Breast epithelium (tissue), 4 donors: ENCODE data around the gene AHDC1. TPM values are rescaled to one million over a fixed set of nuclear protein-coding genes. Genes with fewer than 3 reads are reported as not detected.

ENCODE experiments used
- DNase-seq, 2 donors: peaks; one replicate each; pipeline ENCODE4 v3.0.0-alpha.2; 2019; ENCODE audit warnings: low spot score in 2 of 2
- H3K27ac ChIP-seq, 2 donors: fragments of 200-600 bp; sonication (generic) in 1 of 2; one replicate each; pipeline ENCODE4 v1.5.1; 2016 to 2019; ENCODE audit warnings: mild to moderate bottlenecking in 1 of 2
- H3K27me3 ChIP-seq, 2 donors: fragments of 200-600 bp; sonication (generic) in 1 of 2; one replicate each; pipeline versions ENCODE4 v1.5.1 to v1.6.0; 2017 to 2019; ENCODE audit warnings: control low read depth in 1 of 2, mild to moderate bottlenecking in 1 of 2
- H3K36me3 ChIP-seq: fragments of 200-600 bp; one replicate; pipeline ENCODE4 v1.5.1; 2019
- H3K4me1 ChIP-seq, 2 donors: fragments of 200-600 bp; sonication (generic); one replicate each; pipeline ENCODE4 v1.5.1; 2016 to 2019; ENCODE audit warnings: control low read depth in 1 of 2
- H3K4me3 ChIP-seq, 3 donors: fragments of 200-600 bp; sonication (generic); 1 replicate in 2 of 3; 2 replicates in 1 of 3; pipeline ENCODE4 v1.5.1; 2016 to 2019; ENCODE audit warnings: mild to moderate bottlenecking in 3 of 3, moderate library complexity in 2 of 3
- H3K9me3 ChIP-seq, 2 donors: fragments of 200-600 bp; sonication (generic) in 1 of 2; one replicate each; pipeline ENCODE4 v1.5.1; 2016 to 2019; ENCODE audit warnings: control low read depth in 1 of 2
- CTCF ChIP-seq, 3 donors: fragments of 450-650 bp; IDR thresholded peaks; one replicate each; pipeline ENCODE4 v1.5.1; 2016 to 2017; ENCODE audit warnings: antibody characterized with exemption in 3 of 3, mild to moderate bottlenecking in 3 of 3, moderate library complexity in 3 of 3
- POLR2A ChIP-seq: fragments of 450-650 bp; IDR thresholded peaks from one replicate; pipeline ENCODE4 v1.6.1; 2016; ENCODE audit warnings: antibody characterized with exemption, mild to moderate bottlenecking, moderate library complexity
- POLR2AphosphoS5 ChIP-seq, 3 donors: sonication (generic); formaldehyde crosslinking; IDR thresholded peaks; one replicate each; pipeline ENCODE4 v1.6.1; 2017; ENCODE audit warnings: antibody characterized with exemption in 3 of 3
- intact Hi-C: fragments of 100-400 bp; cut with DNase I; formaldehyde crosslinking; loops from one replicate; pipeline ENCODE4 v1.15.1; 2023; ENCODE audit warnings: low total_unique reads
- total RNA-seq, 3 donors: library from RNA; depleted of rRNA; stranded (reverse); fragments of >200 nt; gene quantifications; one replicate each; pipeline ENCODE4 v1.1.0, GENCODE V29; 2016

Gene AHDC1
- total RNA-seq, 3 donors from 2014 or later, result 10.7 to 17.1 (median 15.4) TPM

- no peaks in the 10 kb centered on the region for H3K4me1 ChIP-seq
- H3K9me3 ChIP-seq, result no peaks in the 10 kb centered on the region
- TF ChIP-seq POLR2A (no peak), CTCF (IDR thresholded peaks at IDR 0.05) (no peak), POLR2AphosphoS5 (IDR thresholded peaks at IDR 0.05) (no peak)
- H3K27ac ChIP-seq, result peak overlapping the region; percentile 7 to 36
- no peak for DNase-seq
- no peaks in the 10 kb centered on the region for H3K36me3 ChIP-seq
- intact Hi-C loops, result no loop called here
- no peaks in the 10 kb centered on the region for H3K27me3 ChIP-seq
- no peak overlapping the region for H3K4me3 ChIP-seq
These were observed 20.5 kb downstream of the AHDC1 start for GRCh38 chr1:27583479-27583878.

- TF ChIP-seq CTCF (IDR thresholded peaks at IDR 0.05) (no peak), POLR2AphosphoS5 (IDR thresholded peaks at IDR 0.05) (peak in 1 of 3 donors; percentile 56)
- Histone ChIP-seq H3K36me3 (no peaks in the 10 kb centered on the region), H3K9me3 (no peaks in the 10 kb centered on the region), H3K4me3 (no peak overlapping the region), H3K27ac (peak overlapping the region; percentile 62 to 86), H3K4me1 (no peaks in the 10 kb centered on the region), H3K27me3 (no peaks in the 10 kb centered on the region)
- no peak for DNase-seq
- intact Hi-C loops, result loop anchor here (1.0 kb wide), 1 partner anchor 21 kb away; no protein-coding TSS in a partner anchor
These were observed 22.1 kb downstream of the AHDC1 start for GRCh38 chr1:27581823-27582243.

- no peak for DNase-seq
- Histone ChIP-seq H3K4me1 (peaks cover 27 to 29% of the 10 kb centered on the region in 2 donors), H3K27me3 (no peaks in the 10 kb centered on the region), H3K9me3 (no peaks in the 10 kb centered on the region), H3K27ac (peak overlapping the region; percentile 92 to 93), H3K36me3 (no peaks in the 10 kb centered on the region), H3K4me3 (no peak overlapping the region)
- TF ChIP-seq POLR2AphosphoS5 (IDR thresholded peaks at IDR 0.05), result no peak
- no peak for TF ChIP-seq POLR2A
- no peak for TF ChIP-seq CTCF (IDR thresholded peaks at IDR 0.05)
- intact Hi-C loops, result no loop called here
These were observed 26.3 kb downstream of the AHDC1 start for GRCh38 chr1:27577504-27578188.

- intact Hi-C loops, result no loop called here
- no peak for DNase-seq
These were observed 27.1 kb downstream of the AHDC1 start for GRCh38 chr1:27576806-27577227.

More at GRCh38 chr1:27576806-27577227, 27.1 kb downstream of the AHDC1 start:
- no peaks in the 10 kb centered on the region for H3K9me3 ChIP-seq
- no peaks in the 10 kb centered on the region for H3K27me3 ChIP-seq
- H3K27ac ChIP-seq, result peak overlapping the region; percentile 92 to 93
- H3K4me3 ChIP-seq, result no peak overlapping the region
- H3K36me3 ChIP-seq, result no peaks in the 10 kb centered on the region
- TF ChIP-seq POLR2AphosphoS5 (IDR thresholded peaks at IDR 0.05) (no peak), CTCF (IDR thresholded peaks at IDR 0.05) (no peak), POLR2A (no peak)
- H3K4me1 ChIP-seq, result peaks cover 34 to 37% of the 10 kb centered on the region in 2 donors
